Gastroesophageal sphincter (tissue), 3 donors: ENCODE results near the gene MGAT5B.

ENCODE experiments used
- CTCF ChIP-seq, 4 experiments: fragments of 200-600 bp in 2 of 4; fragments of 450-650 bp in 2 of 4; sonication (generic) in 1 of 4; IDR thresholded peaks; one replicate each; pipeline ENCODE4 v1.5.1; 2017 to 2019; ENCODE audit warnings: antibody characterized with exemption in 4 of 4, mild to moderate bottlenecking in 2 of 4, moderate library complexity in 2 of 4
- POLR2A ChIP-seq, 2 donors: fragments of 450-650 bp; IDR thresholded peaks; one replicate each; pipeline ENCODE4 v1.6.1; 2017; ENCODE audit warnings: antibody characterized with exemption in 2 of 2, mild to moderate bottlenecking in 2 of 2, moderate library complexity in 1 of 2

- TF ChIP-seq CTCF (IDR thresholded peaks at IDR 0.05): no peak
- no peak for TF ChIP-seq POLR2A (IDR thresholded peaks at IDR 0.05)
Observed at GRCh38 chr17:76982408-76983074, 114.3 kb downstream of the MGAT5B start.
